GM10266 (cell line): ENCODE measurements around the gene MESP1.

Experiments used
- DNase-seq: peaks from one replicate; pipeline ENCODE4 v3.0.0; 2012; ENCODE audit errors: extremely low spot score
- TF ChIP-seq, protein P1 (sequence below): IDR thresholded peaks from 2 replicates; pipeline ENCODE4 v1.5.1; 2012; ENCODE audit warnings: mild to moderate bottlenecking, low read depth; ENCODE audit not compliant: control insufficient read depth, insufficient read depth; ENCODE audit errors: missing control alignments

Gene MESP1

DNA sequence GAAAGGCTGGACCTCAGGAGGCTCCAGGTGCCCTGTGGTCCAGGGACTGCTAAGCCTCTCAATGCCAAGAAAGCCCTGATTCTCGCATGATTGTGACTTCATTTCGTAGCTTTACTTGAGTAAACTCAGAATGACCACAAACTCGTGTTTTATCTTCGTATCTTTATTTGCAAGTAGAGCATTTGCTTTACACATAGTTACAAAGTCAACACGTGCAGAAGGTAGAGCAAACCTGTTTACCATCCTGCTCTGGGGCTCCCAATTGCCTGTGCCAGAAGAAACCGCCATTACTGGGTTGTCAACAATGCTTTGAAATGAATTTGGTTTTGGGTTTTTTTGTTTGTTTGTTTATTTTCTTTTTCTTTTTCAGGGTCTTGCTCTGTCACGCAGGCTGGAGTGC is 5.8 kb upstream of the MESP1 start:
- no peak for DNase-seq
- TF ChIP-seq, protein P1, sequence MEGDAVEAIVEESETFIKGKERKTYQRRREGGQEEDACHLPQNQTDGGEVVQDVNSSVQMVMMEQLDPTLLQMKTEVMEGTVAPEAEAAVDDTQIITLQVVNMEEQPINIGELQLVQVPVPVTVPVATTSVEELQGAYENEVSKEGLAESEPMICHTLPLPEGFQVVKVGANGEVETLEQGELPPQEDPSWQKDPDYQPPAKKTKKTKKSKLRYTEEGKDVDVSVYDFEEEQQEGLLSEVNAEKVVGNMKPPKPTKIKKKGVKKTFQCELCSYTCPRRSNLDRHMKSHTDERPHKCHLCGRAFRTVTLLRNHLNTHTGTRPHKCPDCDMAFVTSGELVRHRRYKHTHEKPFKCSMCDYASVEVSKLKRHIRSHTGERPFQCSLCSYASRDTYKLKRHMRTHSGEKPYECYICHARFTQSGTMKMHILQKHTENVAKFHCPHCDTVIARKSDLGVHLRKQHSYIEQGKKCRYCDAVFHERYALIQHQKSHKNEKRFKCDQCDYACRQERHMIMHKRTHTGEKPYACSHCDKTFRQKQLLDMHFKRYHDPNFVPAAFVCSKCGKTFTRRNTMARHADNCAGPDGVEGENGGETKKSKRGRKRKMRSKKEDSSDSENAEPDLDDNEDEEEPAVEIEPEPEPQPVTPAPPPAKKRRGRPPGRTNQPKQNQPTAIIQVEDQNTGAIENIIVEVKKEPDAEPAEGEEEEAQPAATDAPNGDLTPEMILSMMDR, result no peak

DNA sequence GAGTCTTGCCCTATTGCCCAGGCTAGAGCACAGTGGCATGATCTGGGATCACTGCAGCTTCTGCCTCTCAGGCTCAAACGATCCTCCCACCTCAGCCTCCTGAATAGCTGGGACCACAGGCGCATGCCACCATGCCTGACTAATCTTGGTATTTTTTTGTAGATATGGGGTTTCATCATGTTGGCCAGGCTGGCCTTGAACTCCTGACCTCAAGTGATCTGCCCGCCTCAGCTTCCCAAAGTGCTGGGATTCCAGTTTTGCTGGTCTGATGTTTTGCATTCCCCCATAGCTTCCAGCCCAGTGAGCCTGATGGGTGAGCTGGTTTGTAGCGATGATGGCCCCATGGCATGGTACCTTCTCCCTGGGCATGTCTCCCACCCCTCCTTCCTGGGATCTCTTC is 4.7 kb upstream of the MESP1 start:
- DNase-seq, result no peak
- TF ChIP-seq, protein P1, result no peak

DNA sequence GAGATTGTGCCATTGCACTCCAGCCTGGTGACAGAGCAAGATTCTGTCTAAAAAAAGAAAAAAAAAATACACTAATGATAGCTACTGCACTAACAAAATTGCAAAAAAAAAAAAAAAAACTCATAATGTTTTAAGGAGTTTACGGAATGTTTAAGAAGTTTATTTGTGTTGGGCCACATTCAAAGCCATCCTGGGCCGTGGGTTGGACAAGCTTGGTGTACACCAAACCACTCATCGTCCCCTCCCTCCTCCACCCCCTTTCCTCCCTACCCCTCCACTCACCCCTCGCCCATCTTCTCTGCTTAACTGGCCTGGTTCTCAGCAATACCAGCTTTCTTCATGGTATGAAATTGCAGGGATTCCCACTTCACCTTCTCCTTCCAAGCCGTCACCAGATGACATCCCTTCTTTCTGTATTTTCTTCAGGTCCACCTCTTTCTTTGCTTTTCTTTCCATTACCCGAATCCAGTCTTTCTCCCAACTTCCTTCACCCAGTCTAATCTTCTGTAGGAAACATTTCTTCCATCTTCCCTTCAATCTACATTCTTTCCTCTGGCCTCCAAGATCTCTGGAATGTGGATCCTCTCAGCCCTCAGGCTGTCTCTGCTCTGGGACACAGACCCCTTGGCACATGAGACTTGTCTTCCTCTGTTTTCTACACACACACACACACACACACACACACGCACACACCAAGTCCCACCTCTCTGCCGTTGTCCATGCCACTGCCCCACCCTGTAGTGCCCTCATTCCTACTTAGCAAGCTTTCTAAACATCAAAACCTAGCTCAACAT is 3.5 kb upstream of the MESP1 start:
- TF ChIP-seq, protein P1, result no peak
- no peak for DNase-seq

DNA sequence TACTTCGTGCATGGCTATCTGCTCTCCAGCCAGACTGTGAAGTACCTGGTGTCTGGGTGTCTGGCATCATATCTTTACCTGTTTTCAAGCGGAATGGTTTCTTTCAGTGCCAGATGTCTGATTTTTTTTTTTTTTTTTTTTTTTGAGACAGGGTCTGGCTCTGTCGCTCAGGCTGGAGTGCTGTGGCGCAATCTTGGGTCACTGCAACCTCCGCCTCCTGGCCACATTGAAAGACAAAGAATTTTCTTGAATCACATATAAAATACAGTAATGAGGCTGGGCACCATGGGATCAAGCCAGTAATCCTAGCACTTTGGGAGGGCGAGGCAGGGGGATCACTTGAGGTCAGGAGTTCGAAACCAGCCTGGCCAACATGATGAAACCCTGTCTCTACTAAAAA is 2.8 kb upstream of the MESP1 start:
- DNase-seq, result no peak
- TF ChIP-seq, protein P1, result no peak

DNA sequence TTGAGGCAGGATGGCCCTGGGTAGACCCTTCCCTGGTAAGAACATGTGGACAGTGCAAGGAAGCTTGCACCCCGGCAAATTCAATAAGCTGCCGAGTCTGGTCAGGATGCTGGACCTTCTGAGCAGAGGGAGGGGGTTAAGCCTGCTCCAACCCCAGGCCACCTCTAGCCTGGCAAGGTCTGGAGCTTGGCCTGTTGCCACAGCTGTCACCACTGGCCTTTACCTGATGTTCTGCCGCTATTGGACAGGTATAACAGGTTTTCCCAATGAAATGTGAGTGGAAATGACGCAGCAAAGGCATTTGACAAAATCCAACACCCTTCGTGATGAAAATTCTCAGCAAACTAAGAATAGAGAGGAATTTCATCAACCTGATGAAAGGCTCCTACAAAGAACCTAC is 699 bp upstream of the MESP1 start:
- no peak for DNase-seq
- TF ChIP-seq, protein P1, result no peak

DNA sequence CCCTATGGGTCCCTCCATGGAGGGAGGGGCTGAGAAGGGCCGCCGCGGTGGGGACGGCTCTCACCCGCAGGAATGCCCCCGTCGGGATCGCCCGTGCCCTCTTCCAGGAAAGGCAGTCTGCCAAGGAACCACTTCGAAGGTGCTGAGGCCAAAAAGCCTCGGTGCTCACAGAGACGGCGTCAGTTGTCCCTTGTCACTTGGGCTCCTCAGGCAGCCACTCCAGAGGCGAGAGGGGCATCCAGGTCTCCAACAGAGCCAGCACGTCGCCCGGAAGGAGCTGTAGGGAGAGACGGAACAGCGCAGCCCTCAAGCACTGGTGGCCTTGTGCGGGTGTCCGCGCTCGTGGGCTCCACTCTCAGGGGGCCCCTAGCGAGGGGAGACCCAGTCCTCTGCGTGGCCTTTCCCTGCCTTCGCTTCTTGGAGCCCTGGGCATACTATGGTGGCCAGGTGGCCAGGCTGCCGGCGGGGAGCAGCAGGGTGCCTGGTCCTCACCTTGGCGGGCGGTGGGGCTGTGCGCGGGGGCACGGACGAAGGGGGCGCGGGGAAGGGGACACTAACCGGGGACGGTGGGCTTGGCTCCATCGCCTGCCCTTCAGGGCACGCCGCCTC is 994 bp downstream of the MESP1 start:
- TF ChIP-seq, protein P1, result no peak
- no peak for DNase-seq

DNA sequence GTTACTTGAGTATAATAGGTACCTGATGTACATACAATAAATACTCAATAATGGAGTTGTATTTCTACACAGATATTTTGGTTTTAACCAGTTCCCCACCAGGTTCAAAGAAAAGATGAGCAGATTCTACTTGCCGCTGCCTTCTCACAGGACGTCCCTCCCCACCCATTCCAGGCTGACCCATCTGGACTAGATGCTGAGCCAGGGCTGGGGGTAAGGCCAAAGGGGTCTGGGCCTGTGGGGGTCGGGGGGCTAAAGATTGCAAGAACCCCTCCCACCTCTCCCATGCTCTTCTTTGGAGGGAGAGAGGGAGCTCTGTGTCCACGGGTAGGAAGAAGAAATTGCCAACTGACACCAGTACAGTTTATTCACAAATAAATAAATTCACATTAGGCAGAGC is 1.5 kb downstream of the MESP1 start:
- DNase-seq, result peak; percentile 24
- TF ChIP-seq, protein P1, result no peak
